Measurements from ENCODE around the gene TEKT3.

The TEKT3 gene

DNA sequence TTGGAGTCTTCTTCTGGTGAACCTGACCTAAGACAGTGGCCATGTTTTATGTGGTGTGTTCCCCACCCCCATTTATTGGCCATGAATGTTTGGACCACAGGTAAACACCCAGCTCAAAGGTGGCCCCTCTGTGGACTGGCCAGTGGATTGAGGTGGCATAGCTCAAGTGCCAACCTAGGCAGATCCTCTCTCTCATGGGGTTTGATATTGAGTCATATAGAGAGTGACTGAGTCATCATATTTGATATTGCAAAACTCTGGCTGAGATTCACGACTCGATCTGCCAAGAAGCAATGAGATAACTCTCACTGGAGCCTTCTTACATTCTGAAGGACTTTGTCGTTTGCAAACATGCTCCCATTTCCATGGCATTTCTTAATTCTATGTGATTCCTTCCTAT is 10.5 kb upstream of the TEKT3 start:
- no peak for DNase-seq (ENCODE audit: extremely low read depth, low read depth)
- H3K4me3 ChIP-seq (replicated peaks; ENCODE audit: low read depth, low read length) = no peak overlapping the region
- TF ChIP-seq, protein P1, sequence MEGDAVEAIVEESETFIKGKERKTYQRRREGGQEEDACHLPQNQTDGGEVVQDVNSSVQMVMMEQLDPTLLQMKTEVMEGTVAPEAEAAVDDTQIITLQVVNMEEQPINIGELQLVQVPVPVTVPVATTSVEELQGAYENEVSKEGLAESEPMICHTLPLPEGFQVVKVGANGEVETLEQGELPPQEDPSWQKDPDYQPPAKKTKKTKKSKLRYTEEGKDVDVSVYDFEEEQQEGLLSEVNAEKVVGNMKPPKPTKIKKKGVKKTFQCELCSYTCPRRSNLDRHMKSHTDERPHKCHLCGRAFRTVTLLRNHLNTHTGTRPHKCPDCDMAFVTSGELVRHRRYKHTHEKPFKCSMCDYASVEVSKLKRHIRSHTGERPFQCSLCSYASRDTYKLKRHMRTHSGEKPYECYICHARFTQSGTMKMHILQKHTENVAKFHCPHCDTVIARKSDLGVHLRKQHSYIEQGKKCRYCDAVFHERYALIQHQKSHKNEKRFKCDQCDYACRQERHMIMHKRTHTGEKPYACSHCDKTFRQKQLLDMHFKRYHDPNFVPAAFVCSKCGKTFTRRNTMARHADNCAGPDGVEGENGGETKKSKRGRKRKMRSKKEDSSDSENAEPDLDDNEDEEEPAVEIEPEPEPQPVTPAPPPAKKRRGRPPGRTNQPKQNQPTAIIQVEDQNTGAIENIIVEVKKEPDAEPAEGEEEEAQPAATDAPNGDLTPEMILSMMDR (IDR thresholded peaks at IDR 0.05; ENCODE audit: low read depth, low read length, missing control alignments) = no peak

DNA sequence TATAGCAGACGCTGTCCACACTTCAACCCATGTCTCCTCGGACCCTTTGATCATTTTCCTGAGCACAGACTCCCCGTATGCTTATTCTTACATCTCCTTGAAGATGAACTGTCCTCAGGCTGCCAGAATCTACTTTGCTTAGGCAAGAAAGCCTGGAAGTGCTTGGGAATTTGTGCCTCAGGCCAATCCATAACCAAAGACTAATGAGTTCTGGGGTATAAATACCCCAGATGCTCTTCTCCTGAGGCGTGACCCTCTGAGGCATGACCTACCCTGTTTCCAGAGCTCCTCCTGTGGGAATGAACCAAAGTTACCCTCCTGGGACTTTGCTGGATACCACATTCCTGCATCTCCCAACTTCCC is 10.1 kb upstream of the TEKT3 start:
- H3K4me3 ChIP-seq (replicated peaks; ENCODE audit: low read depth, low read length) = no peak overlapping the region
- TF ChIP-seq, protein P1 (IDR thresholded peaks at IDR 0.05; ENCODE audit: low read depth, low read length, missing control alignments) = no peak
- no peak for DNase-seq (ENCODE audit: extremely low read depth, low read depth)

DNA sequence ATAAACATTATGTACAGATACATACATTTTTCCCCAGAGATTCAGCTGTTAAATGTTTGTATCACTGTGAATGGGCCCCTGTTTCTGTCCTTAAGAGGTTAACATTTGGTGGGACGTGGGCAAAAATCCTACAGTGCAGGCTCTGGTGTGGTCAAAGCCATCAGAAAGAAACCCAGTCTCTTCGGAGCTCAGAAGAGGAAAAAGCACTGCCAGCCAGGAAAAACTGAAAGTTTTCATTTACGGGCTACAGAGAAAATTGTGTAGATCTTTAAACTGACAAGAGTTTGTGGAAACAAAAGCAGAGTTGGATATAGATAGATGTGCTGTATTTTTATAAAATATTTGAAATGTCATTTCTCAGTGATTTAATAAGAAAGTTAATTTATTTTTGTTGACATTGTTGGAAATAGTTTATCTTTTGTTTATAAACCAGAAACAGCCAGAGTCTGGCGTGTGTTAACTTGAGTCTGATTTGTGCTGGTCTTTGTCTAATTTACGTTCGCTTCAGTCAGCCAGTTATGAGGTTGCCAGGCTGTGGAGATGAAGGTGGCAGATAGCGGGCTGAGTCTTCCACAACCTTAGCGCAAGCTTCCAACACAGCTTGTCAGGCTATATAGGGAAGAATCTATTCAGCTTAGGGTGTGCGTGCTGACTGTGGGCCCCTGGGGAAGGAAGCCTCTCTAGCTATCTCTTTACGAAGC is 9.5 kb upstream of the TEKT3 start:
- no peak overlapping the region for H3K4me3 ChIP-seq (replicated peaks; ENCODE audit: low read depth, low read length)
- TF ChIP-seq, protein P1 (IDR thresholded peaks at IDR 0.05; ENCODE audit: low read depth, low read length, missing control alignments) = no peak
- DNase-seq (ENCODE audit: extremely low read depth, low read depth) = no peak

DNA sequence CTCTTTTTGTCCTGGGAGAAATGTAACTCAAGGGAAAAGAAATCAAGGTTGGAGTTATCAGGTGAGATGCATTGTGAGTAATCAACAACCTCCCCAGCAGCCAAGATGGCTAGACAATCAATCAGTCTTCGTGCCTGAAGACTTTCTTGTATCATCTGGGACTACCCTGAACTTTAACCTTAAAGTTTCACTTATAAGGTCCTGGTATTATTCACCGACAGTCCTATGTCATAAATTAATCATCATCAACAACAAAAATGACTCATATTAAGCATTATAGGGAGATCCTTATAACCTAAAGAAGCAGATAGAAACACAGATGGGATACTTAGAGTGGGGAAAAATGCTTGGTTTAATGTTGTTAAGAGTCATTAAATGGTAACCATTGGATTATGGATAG is 7.7 kb upstream of the TEKT3 start:
- no peak for DNase-seq (ENCODE audit: extremely low read depth, low read depth)
- TF ChIP-seq, protein P1 (IDR thresholded peaks at IDR 0.05; ENCODE audit: low read depth, low read length, missing control alignments) = no peak

DNA sequence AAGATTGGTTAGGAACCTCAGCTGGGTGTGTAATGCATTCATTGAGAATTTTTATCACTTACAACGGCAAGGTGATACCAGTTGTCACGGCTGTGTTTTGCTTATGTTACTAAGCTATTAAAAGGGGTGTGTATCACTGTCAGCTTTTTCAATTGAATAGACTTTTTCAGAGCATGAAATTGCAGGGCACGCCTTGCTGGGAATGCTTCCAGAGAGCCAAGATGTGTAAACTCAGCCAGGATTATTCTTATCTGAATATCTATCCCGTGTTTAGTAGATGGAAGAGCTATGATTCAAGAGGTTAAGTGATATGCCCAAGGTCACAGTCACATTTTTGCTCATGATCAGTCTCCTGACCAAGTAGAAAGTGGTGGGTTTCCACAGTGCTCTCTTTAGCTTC is 6.6 kb upstream of the TEKT3 start:
- DNase-seq (ENCODE audit: extremely low read depth, low read depth) = no peak
- TF ChIP-seq, protein P1 (IDR thresholded peaks at IDR 0.05; ENCODE audit: low read depth, low read length, missing control alignments) = no peak
- no peak overlapping the region for H3K4me3 ChIP-seq (replicated peaks; ENCODE audit: low read depth, low read length)

More for the DNA sequence above, 7.7 kb upstream of the TEKT3 start:
- H3K4me3 ChIP-seq (replicated peaks; ENCODE audit: low read depth, low read length) = no peak overlapping the region

DNA sequence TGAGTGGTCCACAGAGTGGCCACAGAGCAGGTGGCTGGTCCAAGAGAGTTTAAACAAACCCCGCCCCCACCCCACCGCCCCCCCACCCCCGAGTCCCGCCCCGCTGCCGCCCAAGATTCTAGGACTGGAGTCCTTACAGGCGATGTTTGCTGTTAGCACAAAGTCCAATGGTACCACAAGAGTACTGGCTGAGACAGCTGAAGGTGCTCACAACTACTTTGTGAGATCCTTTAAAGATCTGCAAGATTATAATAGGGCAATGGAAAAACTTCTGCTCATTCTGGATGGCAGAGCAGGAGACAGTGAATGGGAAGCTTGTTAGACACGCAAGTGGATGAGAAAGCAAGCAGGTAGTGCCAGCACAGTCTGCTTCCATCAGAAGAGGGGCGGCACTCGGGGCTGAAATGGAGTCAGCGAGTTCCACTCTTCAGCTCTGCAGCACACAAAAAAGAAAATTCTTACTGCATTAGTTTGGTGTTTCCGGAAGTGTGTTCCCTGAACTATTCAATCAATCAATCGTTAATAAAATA is 4.7 kb upstream of the TEKT3 start:
- H3K4me3 ChIP-seq (replicated peaks; ENCODE audit: low read depth, low read length) = no peak overlapping the region
- no peak for DNase-seq (ENCODE audit: extremely low read depth, low read depth)
- TF ChIP-seq, protein P1 (IDR thresholded peaks at IDR 0.05; ENCODE audit: low read depth, low read length, missing control alignments) = no peak

DNA sequence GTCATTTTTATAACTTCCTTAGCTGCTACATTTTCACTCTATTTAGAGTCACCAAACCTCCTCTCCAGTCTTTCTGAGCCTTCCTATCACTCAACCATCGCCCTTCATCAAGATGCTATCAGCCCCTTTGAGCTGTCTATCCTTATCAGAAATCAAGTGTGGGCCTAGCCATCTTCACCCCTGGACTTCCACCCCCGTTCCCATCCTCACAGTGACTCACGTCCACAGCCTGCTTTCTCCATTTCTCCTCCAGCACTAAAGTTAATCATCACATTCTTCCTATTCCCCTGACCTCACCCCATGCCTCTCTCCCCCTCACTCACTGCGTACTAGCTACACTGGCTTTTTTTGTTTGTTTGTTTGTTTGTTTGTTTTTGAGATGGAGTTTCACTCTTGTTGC is 2.4 kb upstream of the TEKT3 start:
- no peak overlapping the region for H3K4me3 ChIP-seq (replicated peaks; ENCODE audit: low read depth, low read length)
- TF ChIP-seq, protein P1 (IDR thresholded peaks at IDR 0.05; ENCODE audit: low read depth, low read length, missing control alignments) = no peak
- DNase-seq (ENCODE audit: extremely low read depth, low read depth) = no peak

Measured in HFF-Myc (cell line).